ENCODE results near the gene OR11A1. TPM values are rescaled to one million over a fixed set of nuclear protein-coding genes. Genes with fewer than 3 reads are reported as not detected.

Gene OR11A1
- total and polyA plus RNA-seq, 11 donors: not detected

GRCh38 chr6:29499704-29500103 lies 42.8 kb upstream of the OR11A1 start:
- Histone ChIP-seq H3K9me3 (no peaks in the 10 kb centered on the region), H3K4me3 (no peak overlapping the region), H3K27ac (no peak overlapping the region), H3K36me3 (no peaks in the 10 kb centered on the region), H3K4me1 (no peaks in the 10 kb centered on the region), H3K27me3 (peaks cover 0 to 20% (median 0%) of the 10 kb centered on the region in 9 donors)
- ATAC-seq (no peak), DNase-seq (no peak)
- WGBS, 4 donors: 75 to 82% (median 81%) methylated on average over 5 of the region's 5 CpGs
- TF ChIP-seq POLR2A (IDR thresholded peaks at IDR 0.05): no peak
- TF ChIP-seq CTCF (IDR thresholded peaks at IDR 0.05): no peak
- intact Hi-C loops (cut with DNase I): no loop called here

GRCh38 chr6:29496961-29497360 lies 40.1 kb upstream of the OR11A1 start:
- DNase-seq (no peak), ATAC-seq (no peak)
- no peak overlapping the region for H3K4me3 ChIP-seq
- no peak overlapping the region for H3K27ac ChIP-seq
- TF ChIP-seq POLR2A (IDR thresholded peaks at IDR 0.05): no peak
- intact Hi-C loops (cut with DNase I): no loop called here
- H3K4me1 ChIP-seq: no peaks in the 10 kb centered on the region
- WGBS, 4 donors: 69 to 81% (median 77%) methylated on average over 4 of the region's 4 CpGs
- H3K9me3 ChIP-seq: no peaks in the 10 kb centered on the region
- H3K36me3 ChIP-seq: no peaks in the 10 kb centered on the region
- peaks cover 0 to 20% (median 0%) of the 10 kb centered on the region in 9 donors for H3K27me3 ChIP-seq

- ATAC-seq: no peak
- Histone ChIP-seq H3K9me3 (no peaks in the 10 kb centered on the region), H3K27me3 (peaks cover 0 to 10% (median 0%) of the 10 kb centered on the region in 9 donors), H3K4me3 (no peak overlapping the region), H3K4me1 (no peaks in the 10 kb centered on the region), H3K27ac (no peak overlapping the region), H3K36me3 (no peaks in the 10 kb centered on the region)
- TF ChIP-seq POLR2A (IDR thresholded peaks at IDR 0.05) (no peak), CTCF (IDR thresholded peaks at IDR 0.05) (no peak)
- no peak for DNase-seq
- WGBS, 4 donors: 65 to 76% (median 70%) methylated on average over 4 of the region's 4 CpGs
- intact Hi-C loops (cut with DNase I): no loop called here
Observed at GRCh38 chr6:29495571-29495970, 38.7 kb upstream of the OR11A1 start.

- no peak overlapping the region for H3K4me3 ChIP-seq
- H3K36me3 ChIP-seq: no peaks in the 10 kb centered on the region
- ATAC-seq (no peak), DNase-seq (no peak)
- no peak overlapping the region for H3K27ac ChIP-seq
- TF ChIP-seq POLR2A (IDR thresholded peaks at IDR 0.05): no peak
- no peaks in the 10 kb centered on the region for H3K4me1 ChIP-seq
- intact Hi-C loops (cut with DNase I): no loop called here
- peaks cover 0 to 7% (median 0%) of the 10 kb centered on the region in 9 donors for H3K27me3 ChIP-seq
- H3K9me3 ChIP-seq: no peaks in the 10 kb centered on the region
- 48 to 67% (median 63%) methylated on average over 2 of the region's 2 CpGs for WGBS, 4 donors
Observed at GRCh38 chr6:29494131-29494530, 37.3 kb upstream of the OR11A1 start.

GRCh38 chr6:29493261-29493660 lies 36.4 kb upstream of the OR11A1 start:
- no peaks in the 10 kb centered on the region for H3K4me1 ChIP-seq
- intact Hi-C loops (cut with DNase I): no loop called here
- H3K27me3 ChIP-seq: peaks cover 0 to 7% (median 0%) of the 10 kb centered on the region in 9 donors
- H3K27ac ChIP-seq: no peak overlapping the region
- ATAC-seq: no peak
- H3K4me3 ChIP-seq: no peak overlapping the region
- WGBS, 4 donors: 67 to 76% (median 72%) methylated on average over 2 of the region's 2 CpGs
- no peaks in the 10 kb centered on the region for H3K9me3 ChIP-seq
- DNase-seq: no peak
- H3K36me3 ChIP-seq: no peaks in the 10 kb centered on the region
- TF ChIP-seq POLR2A (IDR thresholded peaks at IDR 0.05): no peak
- TF ChIP-seq CTCF (IDR thresholded peaks at IDR 0.05): no peak
